Measurements from ENCODE around the gene ODF2L. TPM values are rescaled to one million over a fixed set of nuclear protein-coding genes. Genes with fewer than 3 reads are reported as not detected.

Gene ODF2L
- total RNA-seq, 6 experiments from 2014 or later: 19.6 to 25.6 (median 21.0) TPM

- TF ChIP-seq CTCF (IDR thresholded peaks at IDR 0.05): no peak
- DNase-seq: no peak
Observed at GRCh38 chr1:86423473-86423872, 27.4 kb upstream of the ODF2L start.

GRCh38 chr1:86421601-86422280, 25.6 kb upstream of the ODF2L start:
- Mint-ChIP-seq H3K4me1 (ENCODE audit: low read depth) (peaks cover 23% of the 10 kb centered on the region), H3K27ac (no peak overlapping the region), H3K27me3 (ENCODE audit: insufficient read depth) (peaks cover 4% of the 10 kb centered on the region), H3K36me3 (ENCODE audit: low read depth) (no peaks in the 10 kb centered on the region), H3K9me3 (no peaks in the 10 kb centered on the region), H3K4me3 (no peak overlapping the region)
- no peak for DNase-seq
- TF ChIP-seq CTCF (IDR thresholded peaks at IDR 0.05): no peak

More at GRCh38 chr1:86423473-86423872, 27.4 kb upstream of the ODF2L start:
- no peaks in the 10 kb centered on the region for H3K9me3 Mint-ChIP-seq
- no peaks in the 10 kb centered on the region for H3K27me3 Mint-ChIP-seq (ENCODE audit: insufficient read depth)
- H3K4me3 Mint-ChIP-seq: no peak overlapping the region
- H3K4me1 Mint-ChIP-seq (ENCODE audit: low read depth): peaks cover 23% of the 10 kb centered on the region
- no peak overlapping the region for H3K27ac Mint-ChIP-seq
- H3K36me3 Mint-ChIP-seq (ENCODE audit: low read depth): no peaks in the 10 kb centered on the region

GRCh38 chr1:86419277-86419903, 23.3 kb upstream of the ODF2L start:
- no peak overlapping the region for H3K4me3 Mint-ChIP-seq
- no peaks in the 10 kb centered on the region for H3K9me3 Mint-ChIP-seq
- peaks cover 4% of the 10 kb centered on the region for H3K27me3 Mint-ChIP-seq (ENCODE audit: insufficient read depth)
- H3K27ac Mint-ChIP-seq: no peak overlapping the region
- no peaks in the 10 kb centered on the region for H3K36me3 Mint-ChIP-seq (ENCODE audit: low read depth)
- H3K4me1 Mint-ChIP-seq (ENCODE audit: low read depth): peaks cover 19% of the 10 kb centered on the region
- peak; percentile 12 for DNase-seq
- peak; percentile 76 for TF ChIP-seq CTCF (IDR thresholded peaks at IDR 0.05)

GRCh38 chr1:86416343-86416742, 20.2 kb upstream of the ODF2L start:
- Mint-ChIP-seq H3K27me3 (ENCODE audit: insufficient read depth) (peaks cover 8% of the 10 kb centered on the region), H3K36me3 (ENCODE audit: low read depth) (no peaks in the 10 kb centered on the region), H3K9me3 (no peaks in the 10 kb centered on the region), H3K4me1 (ENCODE audit: low read depth) (no peaks in the 10 kb centered on the region), H3K4me3 (no peak overlapping the region), H3K27ac (no peak overlapping the region)
- no peak for TF ChIP-seq CTCF (IDR thresholded peaks at IDR 0.05)
- DNase-seq: no peak

GRCh38 chr1:86410879-86411278, 14.8 kb upstream of the ODF2L start:
- H3K27me3 Mint-ChIP-seq (ENCODE audit: insufficient read depth): peaks cover 4% of the 10 kb centered on the region
- no peaks in the 10 kb centered on the region for H3K36me3 Mint-ChIP-seq (ENCODE audit: low read depth)
- no peak for TF ChIP-seq CTCF (IDR thresholded peaks at IDR 0.05)
- no peak overlapping the region for H3K4me3 Mint-ChIP-seq
- H3K4me1 Mint-ChIP-seq (ENCODE audit: low read depth): no peaks in the 10 kb centered on the region
- no peaks in the 10 kb centered on the region for H3K9me3 Mint-ChIP-seq
- no peak for DNase-seq
- H3K27ac Mint-ChIP-seq: no peak overlapping the region
